Esophagus muscularis mucosa (tissue), 4 donors: ENCODE data around the gene ARHGEF18.

Experiments
- EP300 ChIP-seq: sonication (generic); formaldehyde crosslinking; IDR thresholded peaks from one replicate; pipeline ENCODE4 v1.6.1; 2017; ENCODE audit warnings: antibody characterized with exemption
- POLR2A ChIP-seq: fragments of 450-650 bp; IDR thresholded peaks from one replicate; pipeline ENCODE4 v1.6.1; 2017; ENCODE audit warnings: antibody characterized with exemption, moderate library complexity, mild to moderate bottlenecking, low read depth
- TF ChIP-seq, protein P1 (sequence below), 3 experiments: fragments of 200-600 bp in 2 of 3; fragments of 450-650 bp in 1 of 3; sonication (generic) in 2 of 3; IDR thresholded peaks; one replicate each; pipeline ENCODE4 v1.5.1; 2017 to 2019; ENCODE audit warnings: antibody characterized with exemption in 3 of 3, mild to moderate bottlenecking in 2 of 3, moderate library complexity in 1 of 3

DNA sequence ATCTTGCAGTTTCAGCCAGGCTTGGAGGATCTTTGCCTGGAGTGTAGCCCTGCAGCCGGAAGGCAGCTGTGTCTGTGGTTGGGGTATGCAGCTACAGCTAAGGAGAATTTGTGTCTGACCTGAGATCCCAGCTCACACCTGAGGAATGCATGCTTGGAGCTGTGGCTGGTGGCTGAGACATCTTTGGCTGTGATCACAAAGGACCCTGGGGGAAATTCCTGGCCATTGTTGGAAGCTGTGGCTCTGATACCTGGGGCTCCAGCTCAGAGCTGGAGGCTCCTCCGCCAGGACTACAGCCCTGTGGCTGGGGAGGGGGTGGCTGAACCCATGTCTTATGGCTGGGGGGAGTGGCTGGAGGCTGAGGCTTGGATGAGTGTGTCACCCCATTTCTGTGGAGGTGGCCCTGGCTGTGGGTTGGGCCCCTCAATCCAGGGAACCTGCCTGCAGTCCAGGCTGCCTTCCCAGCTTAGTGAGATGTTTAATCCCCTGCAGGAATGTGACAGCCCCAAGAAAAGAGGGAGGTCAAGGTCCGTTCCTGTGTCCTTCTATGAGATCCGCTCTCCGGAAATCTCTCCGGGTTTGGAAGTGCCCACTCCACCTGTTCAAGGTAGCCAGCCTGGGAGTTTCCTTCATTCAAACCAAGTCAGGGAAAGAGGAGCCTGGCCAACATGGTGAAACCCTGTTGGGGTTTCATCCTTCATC, 27.6 kb downstream of the ARHGEF18 start:
- TF ChIP-seq, protein P1, sequence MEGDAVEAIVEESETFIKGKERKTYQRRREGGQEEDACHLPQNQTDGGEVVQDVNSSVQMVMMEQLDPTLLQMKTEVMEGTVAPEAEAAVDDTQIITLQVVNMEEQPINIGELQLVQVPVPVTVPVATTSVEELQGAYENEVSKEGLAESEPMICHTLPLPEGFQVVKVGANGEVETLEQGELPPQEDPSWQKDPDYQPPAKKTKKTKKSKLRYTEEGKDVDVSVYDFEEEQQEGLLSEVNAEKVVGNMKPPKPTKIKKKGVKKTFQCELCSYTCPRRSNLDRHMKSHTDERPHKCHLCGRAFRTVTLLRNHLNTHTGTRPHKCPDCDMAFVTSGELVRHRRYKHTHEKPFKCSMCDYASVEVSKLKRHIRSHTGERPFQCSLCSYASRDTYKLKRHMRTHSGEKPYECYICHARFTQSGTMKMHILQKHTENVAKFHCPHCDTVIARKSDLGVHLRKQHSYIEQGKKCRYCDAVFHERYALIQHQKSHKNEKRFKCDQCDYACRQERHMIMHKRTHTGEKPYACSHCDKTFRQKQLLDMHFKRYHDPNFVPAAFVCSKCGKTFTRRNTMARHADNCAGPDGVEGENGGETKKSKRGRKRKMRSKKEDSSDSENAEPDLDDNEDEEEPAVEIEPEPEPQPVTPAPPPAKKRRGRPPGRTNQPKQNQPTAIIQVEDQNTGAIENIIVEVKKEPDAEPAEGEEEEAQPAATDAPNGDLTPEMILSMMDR (IDR thresholded peaks at IDR 0.05): no peak
- TF ChIP-seq POLR2A (no peak), EP300 (no peak)
